ELF-1 (cell line): ENCODE data around the gene SERPINB10.

ENCODE experiments used
- DNase-seq: peaks from one replicate; pipeline ENCODE4 v3.0.0-alpha.2; 2016; ENCODE audit warnings: low read depth, low spot score

Gene SERPINB10

DNA sequence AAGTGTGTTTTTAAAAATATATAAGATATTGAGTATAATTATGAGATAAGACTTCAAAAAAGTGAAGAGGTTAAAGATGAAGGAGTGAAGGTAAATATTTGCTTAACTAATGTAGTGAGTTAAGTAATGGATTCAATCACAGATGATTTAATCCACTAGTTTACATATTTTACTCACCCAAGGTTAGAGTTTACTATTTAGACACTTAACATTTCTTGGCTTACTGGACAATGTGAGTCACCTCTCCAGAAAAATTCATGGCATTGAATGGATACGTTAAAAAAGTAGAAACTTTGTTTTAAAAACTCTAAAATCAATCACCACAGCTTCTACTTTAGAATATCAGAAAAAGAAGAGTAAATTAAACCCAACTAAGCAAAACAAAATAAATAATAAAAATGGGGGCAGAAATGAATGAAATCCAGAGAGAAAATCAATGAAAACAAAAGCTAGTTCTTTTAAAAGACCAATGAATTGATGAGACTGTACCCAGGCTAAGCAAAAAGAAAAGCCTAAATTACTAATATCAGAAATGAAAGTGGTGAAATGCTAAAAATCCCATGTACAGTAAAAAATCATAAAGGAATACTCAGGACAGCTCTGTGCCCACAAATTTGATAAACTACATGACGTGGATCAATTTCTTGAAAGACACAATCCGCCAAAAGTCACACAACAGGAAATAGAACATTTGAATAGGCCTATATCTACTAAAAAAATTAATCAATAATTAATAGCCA, 39.5 kb downstream of the SERPINB10 start:
- no peak for DNase-seq

DNA sequence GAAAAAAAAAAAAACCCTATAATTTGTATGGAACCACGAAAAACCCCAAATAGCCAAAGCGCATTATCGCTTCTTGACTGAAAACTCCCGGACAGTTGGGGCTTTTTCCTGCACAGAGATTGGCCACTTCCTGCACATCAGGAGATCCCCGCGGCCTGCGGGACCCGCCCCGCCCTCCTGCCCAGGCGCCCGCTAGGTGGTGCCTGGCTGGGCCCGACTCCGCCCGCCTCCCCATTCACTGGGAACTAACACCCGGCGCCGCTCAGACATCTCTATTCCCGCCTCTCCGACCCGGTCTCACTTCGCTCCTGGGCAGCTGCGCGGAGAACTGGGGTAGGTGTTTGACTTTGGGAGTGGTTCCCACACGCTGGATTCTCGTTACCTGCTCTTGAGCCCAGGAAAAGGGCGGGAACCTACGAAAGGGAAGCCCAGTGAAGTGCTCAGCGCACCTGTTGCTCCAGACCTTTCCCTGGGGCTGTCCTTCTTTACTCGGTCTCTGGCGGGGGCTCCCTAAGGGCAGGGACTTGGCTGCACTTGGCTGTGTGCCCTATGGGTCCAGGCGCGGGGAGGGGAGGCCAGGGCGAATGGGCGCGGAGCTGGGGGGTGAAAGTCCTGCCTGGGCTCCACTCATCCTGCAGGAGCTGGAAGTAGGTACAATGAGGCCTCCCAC, 41.4 kb downstream of the SERPINB10 start, which contains the start of gene HMSD:
Gene HMSD (plus strand): TSS at position 234 of the 670 bp plus-strand sequence. CDS start 4,155 bp downstream, outside the sequence.
- DNase-seq = peak; percentile 81

DNA sequence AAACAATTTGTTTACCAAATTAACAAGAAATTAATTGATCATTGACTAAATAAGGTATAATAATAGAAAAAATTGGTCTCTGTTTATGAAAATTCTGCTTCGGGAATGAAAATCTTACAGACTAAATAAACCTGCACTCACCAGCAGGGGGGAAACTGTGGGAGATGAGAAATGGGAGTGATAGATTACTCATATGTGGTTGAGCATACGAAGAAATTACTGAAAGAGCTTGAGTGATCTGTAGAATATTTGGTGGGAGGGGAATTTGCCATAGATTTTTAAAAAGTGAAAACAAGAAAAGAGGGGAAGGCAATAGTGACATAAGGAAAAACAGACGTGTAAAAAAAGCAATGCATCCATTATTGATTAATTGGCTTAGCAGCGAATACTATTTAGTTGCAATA, 43.5 kb downstream of the SERPINB10 start:
- no peak for DNase-seq

DNA sequence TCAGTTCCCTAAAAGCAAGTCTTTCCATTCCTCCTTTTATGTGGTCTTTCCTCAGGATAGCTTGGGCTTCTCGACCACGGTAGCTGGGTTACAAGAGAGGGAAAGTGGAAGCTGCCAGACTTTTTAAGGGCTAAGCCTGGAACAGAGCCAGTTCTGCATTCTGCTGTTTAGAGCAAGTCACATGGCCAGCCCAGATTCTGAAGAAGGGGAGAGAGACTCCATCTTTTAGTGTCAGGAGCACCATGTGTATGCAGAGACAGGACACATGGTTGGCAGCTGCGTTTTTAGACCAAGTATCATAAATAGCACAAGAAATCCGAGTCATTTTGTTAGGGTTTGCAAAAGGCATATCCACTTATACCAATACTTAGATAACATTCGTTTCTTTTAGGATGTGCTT, 46.1 kb downstream of the SERPINB10 start:
- no peak for DNase-seq

DNA sequence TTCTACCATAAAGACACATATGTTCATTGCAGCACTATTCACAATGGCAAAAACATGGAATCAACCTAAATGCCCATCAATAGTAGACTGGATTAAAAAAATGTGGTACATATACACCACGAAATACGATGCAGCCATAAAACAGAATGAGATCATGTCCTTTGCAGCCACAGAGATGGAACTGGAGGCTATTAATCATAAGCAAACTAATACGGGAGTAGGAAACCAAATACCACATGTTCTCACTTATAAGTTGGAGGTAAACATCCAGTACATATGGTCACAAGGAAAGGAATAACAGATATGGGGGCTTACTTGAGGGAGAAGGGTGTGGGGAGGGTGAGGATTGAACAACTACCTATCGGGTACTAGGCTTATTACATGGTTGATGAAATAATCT, 49.0 kb downstream of the SERPINB10 start:
- no peak for DNase-seq

DNA sequence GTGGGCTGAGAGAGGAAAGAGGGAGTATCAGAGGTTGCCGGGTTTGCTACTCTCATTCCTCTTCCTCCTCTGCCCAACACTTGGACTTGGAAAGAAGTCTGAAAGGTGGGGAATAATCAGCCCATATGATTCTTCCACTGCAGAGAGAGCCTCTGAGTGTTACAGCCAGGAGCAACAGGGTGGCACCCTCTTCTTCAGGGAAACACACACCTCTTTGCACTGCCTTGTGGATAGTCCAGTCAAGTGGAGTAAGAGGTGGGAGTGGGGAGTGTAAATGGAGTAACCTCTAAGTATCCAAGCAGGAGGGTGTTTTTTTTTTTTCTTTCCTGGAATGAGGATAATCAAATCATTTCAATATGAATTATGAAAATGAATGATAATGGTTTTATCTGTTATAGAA, 53.1 kb downstream of the SERPINB10 start:
- no peak for DNase-seq

DNA sequence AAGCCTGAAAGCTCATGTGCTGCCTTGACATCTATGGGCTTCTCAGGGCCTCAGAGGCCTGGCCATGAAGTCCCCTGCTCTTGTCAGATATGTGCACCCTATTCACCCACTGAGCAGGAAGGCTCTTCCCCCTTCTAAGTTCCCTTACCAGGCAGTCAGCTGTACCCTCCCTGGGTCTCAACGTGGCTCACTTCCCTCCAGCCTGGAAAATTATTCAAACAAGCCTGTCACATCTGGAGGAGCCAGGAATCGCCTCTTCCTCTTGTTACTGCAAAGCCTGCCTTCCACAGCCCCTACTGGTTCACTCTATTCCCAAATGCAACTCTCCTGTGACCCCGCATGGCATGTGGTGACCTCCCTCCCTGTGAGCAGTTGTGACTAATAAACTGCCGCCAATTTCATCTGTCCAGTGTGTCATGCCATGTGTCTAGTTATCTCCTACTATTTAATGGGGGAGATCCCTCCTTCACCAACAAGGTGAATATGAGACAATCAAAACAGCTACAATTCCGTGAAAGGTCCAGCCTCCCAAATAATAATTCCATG, 53.8 kb downstream of the SERPINB10 start:
- DNase-seq = no peak

DNA sequence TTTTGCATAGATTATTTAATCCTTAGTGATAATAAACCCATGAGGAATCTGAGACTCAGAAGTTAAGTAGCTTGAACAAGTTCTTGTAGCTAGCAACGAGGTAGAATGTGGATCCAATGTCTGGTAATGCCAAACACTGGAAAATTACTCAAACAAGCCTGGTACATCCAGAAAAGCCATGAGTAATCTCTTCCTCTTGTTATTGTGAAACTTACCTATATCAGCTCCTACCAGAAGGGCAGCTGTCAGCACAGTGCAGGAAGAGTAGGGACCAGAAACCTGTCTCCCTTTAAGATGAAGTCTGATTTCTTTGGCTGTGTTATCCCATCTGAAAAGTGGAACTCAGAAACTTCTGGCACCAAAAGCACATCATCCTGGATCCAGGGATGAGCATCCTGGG, 54.4 kb downstream of the SERPINB10 start:
- no peak for DNase-seq

DNA sequence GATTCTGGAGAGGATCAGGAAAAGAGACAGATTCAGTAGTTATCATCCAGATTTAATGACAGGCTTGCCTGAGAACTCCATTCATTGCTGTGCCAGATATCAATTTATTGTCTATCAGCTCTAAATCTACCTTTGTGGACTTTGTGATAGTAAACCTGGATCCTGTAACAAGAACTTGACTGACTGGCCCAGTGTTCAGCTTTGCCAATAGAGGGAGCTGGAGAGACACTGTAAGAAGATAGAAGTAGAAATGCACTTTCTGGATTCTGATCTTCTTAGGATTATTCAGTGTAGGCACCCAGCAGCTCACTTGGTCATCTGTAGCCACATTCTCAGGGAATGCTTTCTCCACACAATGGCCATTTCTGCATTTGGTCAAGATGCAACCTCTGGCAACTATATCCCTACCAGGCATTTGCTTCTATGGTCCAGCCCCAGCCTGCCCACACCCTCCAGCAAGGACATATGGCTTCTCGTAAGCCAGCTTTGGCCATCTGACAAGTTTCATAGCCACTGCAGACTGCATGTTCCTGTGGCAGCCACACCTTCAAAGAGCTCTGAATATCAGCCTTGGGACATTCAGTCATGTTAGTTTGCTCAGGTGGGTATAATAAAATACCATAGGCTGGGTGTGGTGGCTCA, 56.0 kb downstream of the SERPINB10 start:
- DNase-seq = peak; percentile 11

DNA sequence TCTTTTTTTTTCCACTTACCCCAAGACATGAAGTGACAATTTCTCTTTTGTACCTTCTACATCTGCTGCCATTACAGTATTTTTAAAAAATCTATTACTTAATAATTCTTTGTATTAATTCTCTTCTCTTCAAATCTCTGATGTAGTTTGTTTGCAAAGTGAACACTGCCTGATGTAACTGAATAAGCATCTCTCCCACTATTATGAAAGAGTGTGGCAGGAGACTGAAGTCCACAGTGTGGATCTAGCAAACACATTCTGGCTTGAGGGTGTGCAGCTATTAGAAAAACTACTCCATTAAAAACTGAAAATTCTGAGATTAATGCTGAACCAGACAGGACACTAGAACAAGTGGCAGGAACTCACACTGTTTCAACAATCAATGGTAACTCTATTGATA, 57.1 kb downstream of the SERPINB10 start:
- no peak for DNase-seq

DNA sequence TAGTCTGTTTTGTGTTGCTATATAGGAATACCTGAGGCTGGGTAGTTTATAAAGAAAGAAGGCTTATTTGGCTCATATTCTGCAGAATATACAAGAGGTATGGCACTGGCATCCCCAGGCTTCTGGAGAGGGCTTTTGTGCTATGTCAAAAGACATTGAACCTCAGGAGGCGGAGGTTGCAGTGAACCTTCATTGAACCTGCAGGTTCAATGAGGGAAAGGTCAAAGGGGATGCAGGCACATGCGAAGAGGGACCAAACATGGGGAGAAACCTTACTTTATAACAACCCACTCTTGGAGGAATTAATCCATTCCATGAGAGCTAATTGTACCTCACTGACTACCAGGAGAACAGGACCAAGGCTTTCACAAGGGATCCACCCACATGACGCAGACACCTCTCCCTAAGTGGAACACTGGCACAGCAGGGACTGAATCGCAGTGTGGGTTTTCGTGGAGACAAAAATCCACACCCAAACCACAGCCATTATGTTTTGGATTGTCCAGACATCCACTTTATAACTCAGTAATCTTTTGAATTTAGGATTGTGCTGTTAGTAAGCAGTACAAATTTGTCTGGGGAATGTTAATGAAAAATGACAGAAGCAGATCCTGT, 58.1 kb downstream of the SERPINB10 start:
- no peak for DNase-seq

DNA sequence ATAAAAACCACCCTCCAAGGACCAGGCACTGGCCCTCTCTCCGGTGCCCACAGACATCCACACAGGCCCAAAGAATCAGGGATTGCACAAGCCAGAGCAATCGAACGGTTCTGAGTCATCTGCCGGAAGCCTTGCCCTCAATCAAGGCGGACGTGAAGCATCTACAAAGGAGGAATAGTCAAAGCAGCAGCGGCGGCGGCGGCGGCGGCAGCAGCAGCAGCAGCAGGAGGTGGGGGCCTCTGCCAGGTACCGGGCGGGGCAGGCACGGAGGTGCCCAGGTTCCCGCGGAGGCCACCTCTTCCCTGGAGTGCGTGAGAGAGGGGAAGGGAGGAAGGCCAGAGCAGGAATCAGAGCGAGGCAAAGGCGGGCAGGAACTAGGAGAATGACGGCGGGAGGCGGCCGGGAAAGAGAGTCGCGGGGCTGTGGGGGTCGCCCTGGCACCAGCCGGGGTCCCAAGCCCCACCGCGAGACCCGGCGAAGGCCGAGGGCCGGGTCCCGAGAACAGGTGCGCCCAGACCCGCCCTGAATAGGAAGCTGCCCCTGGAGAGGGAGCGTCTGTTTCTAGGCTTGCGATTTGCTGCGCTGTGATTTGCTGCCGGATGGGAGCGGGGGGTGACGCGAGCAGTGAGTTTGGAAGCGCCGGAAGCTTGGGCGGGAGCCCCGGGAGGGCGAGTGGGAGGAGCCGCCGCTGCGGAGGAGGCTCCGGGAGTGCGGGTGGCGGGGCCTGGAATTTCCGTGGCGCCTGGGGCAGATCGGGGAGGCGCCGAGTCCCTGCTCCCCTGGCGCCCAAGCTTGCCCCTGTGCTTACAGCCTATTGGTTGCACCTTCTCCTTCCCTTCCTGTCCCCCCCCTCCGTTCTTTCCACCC, 62.4 kb downstream of the SERPINB10 start, which contains the start of gene SERPINB8:
Gene SERPINB8 (plus strand): TSS at position 140 of the 867 bp plus-strand sequence. CDS start 8,228 bp downstream, outside the sequence.
- peak; percentile 97 for DNase-seq

DNA sequence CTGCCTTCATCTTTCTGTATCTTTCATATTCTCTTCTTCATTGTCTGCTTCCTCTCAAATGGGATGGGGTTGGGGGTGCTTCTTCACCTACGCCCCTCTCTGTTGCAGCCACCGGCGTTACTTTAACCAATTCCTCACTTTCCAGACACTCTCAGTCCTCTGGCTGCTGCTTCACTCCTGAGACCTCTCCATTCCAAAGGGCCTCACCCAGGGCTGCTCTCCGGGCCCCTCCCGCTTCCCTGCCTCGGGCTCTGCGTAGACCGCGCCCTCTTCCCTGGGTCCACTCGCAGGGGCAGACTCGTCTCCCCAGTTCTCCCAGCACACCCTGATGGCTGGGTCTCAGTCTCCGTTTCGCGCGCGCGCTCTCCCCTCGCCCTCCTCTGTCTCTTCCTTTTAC, 63.0 kb downstream of the SERPINB10 start:
- peak; percentile 81 for DNase-seq

DNA sequence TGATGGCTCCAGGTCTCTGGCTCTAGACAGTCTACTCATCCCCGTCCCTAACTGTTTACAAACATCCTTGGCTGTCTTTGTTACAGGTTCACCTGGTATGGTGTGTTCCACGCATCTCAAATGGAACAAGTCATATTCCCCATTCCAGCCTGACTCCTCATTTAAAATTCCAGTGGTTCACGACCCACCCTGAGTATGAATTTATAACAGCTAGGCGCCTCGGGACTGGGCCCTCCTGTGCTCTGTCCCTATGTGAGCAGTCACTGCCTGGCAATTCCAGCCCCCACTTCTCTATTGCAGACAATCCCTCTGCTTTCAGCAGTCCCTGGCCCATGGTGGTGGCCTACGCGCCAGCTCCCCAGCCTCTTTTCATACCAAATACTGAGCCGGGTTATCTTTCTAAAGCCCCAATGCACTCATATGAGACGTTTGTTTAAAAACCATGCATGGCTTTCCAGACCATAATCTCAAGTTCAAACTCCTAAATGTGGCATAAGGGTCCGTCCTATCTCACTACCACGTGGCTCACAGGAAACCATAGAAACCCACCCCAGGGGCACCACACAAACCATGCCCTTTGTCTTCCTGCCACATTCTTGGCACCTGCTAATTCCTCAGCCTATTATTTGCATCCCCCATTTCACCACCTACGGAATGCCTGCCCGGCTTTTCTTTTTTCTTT, 63.7 kb downstream of the SERPINB10 start:
- DNase-seq = no peak

DNA sequence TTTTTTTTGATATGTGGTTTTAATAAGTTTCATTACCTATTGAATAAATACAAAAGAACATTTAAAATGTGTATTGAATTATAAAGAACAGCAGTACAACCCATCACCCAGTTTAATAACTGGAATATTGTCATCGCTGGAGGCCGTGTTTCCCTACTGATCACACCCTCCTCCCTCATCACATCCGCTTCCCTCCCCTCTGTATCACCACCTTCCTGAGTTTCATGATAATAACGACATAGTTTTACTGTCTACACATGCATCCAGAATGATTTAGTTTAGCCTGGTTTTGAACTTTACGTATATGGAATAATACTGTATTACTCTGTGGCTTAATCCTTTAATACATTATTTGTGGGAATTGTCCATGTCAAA, 64.2 kb downstream of the SERPINB10 start:
- no peak for DNase-seq

DNA sequence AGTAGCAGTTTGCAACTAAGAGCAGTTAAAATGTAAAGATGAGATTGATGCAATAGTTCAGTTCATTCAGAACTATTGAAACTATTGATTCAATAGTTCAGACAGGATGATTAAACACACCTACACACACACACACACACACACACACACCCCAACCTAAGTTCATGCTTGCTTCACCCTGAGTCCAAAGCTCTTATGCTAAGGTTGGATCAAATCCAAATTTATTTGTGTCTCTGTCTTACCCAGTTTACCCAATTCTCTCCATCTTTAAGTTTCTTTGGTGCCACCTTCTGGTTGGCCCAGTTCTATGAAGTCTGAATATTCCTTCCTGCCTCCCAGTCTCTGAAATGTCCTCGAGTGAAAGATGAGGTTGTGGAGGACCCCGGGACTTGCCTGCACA, 67.2 kb downstream of the SERPINB10 start:
- DNase-seq = peak; percentile 4

DNA sequence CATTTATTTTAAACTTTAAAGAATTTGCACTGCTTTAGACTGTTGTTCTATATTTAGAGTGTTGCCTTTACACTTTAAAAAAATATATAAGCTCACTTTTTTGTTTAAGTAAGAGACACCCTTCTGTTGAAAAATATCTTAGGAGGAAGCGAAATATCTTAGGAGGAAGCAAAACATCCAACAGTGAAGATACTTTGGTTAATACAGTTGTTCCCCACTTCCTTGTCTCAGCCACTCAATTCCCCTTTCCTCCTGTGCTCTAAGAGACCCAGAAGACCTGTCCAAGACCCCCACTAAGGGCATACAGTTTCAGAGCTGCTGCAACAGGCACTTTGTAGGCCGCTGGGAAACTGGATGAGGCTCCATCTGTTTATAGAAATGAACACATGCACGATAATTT, 67.9 kb downstream of the SERPINB10 start:
- no peak for DNase-seq

DNA sequence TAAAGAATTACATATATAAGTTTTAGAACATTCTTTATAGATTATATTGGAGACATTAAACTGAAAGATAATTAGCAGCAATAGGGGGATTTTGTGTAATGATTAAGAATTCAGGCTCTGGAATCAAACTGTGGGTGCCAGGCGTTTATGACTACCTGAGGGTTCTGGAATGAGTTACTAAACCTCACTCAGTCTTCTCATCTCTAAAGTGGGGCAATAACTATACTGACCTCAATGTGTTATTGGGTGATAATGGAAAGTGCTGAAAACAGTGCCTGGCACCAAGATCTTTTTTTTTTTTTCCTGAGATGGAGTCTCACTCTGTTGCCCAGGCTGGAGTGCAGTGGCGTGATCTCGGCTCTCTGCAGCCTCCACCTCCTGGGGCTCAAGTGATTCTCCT, 69.3 kb downstream of the SERPINB10 start:
- DNase-seq = no peak

DNA sequence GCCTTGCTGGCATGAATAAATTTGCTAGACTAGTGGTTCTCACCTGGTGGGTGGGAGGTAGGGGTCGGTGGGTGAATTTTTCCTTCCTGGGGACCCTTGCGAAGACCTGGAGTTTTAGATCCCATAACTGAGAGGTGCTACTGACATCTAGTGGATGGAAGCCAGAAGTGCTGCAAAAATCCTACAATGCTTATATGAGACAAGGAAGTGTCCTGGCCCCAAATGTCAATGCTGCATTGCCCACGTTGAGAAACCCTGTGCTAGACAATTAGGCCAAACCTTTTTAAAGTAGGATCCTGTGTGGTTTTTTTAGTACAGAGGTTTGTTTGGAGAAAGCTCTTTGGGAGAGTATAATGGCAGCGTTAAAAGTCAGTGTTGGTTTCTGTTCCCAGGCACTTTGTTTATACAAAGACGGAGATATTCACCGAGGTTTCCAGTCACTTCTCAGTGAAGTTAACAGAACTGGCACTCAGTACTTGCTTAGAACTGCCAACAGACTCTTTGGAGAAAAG, 71.7 kb downstream of the SERPINB10 start:
- peak; percentile 58 for DNase-seq

DNA sequence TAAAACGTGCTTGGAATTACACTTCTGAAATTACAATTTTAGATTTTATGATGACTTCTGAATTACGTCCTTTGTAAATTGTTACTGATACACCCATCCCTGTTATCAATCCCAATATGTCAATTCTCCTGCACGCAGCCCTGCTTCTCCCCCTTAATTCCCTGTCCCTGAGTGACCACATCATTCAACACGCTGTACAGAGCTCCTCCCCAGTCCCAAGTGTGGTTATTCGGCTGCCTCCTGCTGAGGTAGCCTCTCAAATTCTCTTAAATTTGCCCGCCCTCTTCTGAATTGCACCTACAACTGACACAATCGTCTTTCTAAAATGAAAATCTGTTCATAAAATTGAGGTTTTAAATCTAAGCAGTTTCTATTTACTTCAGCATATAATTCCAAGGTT, 72.3 kb downstream of the SERPINB10 start:
- no peak for DNase-seq
